ENCODE results near the gene GMPR.

GRCh38 chr6:16271428-16271827 lies 33.0 kb downstream of the GMPR start:
- TF ChIP-seq POLR2AphosphoS5 (IDR thresholded peaks at IDR 0.05; ENCODE audit: insufficient read depth in 1 of 2, low read depth in 1 of 2) (no peak), CTCF (IDR thresholded peaks at IDR 0.05) (no peak), POLR2A (IDR thresholded peaks at IDR 0.05) (no peak)
